Peyer's patch (tissue), 4 donors: ENCODE measurements around the gene EXD2. TPM values are rescaled to one million over a fixed set of nuclear protein-coding genes. Genes with fewer than 3 reads are reported as not detected.
"Not testable (repeated sequence)": the region's sequence is repeated elsewhere in the genome, so short reads cannot be mapped to it uniquely, and the experiment has no call there.

Source experiments
- DNase-seq, 3 donors: peaks; one replicate each; pipeline ENCODE4 v3.0.0-alpha.2; 2017 to 2019
- H3K27ac ChIP-seq, 4 donors: fragments of 200-600 bp; sonication (generic); one replicate each; pipeline ENCODE4 v1.5.1; 2016 to 2019
- H3K27me3 ChIP-seq, 2 donors: fragments of 200-600 bp; sonication (generic); one replicate each; pipeline ENCODE4 v1.5.1; 2019
- H3K36me3 ChIP-seq, 3 donors: fragments of 200-600 bp; sonication (generic); one replicate each; pipeline ENCODE4 v1.5.1; 2016 to 2019
- H3K4me1 ChIP-seq, 4 donors: fragments of 200-600 bp; sonication (generic); one replicate each; pipeline ENCODE4 v1.5.1; 2016 to 2019
- H3K4me3 ChIP-seq, 4 donors: fragments of 200-600 bp; sonication (generic); 1 replicate in 3 of 4; 2 replicates in 1 of 4; pipeline ENCODE4 v1.5.1; 2016 to 2019; ENCODE audit warnings: mild to moderate bottlenecking in 1 of 4
- H3K9me3 ChIP-seq, 4 donors: fragments of 200-600 bp; sonication (generic); one replicate each; pipeline ENCODE4 v1.5.1; 2016 to 2019; ENCODE audit warnings: mild to moderate bottlenecking in 1 of 4
- POLR2A ChIP-seq, 2 donors: fragments of 450-650 bp; IDR thresholded peaks; one replicate each; pipeline ENCODE4 v1.5.1; 2017; ENCODE audit warnings: antibody characterized with exemption in 2 of 2, mild to moderate bottlenecking in 2 of 2, moderate library complexity in 2 of 2
- small RNA-seq, 2 donors: library from RNA; depleted of rRNA; stranded (forward); fragments of <200 nt; gene quantifications; one replicate each; pipeline ENCODE3, GENCODE V24; 2016
- total RNA-seq, 4 donors: library from RNA; depleted of rRNA; stranded (reverse); fragments of >200 nt; gene quantifications; one replicate each; pipeline ENCODE4 v1.1.0, GENCODE V29; 2016
- TF ChIP-seq, protein P1 (sequence below), 6 experiments: fragments of 450-650 bp in 4 of 6; fragments of 200-600 bp in 2 of 6; sonication (generic) in 1 of 6; IDR thresholded peaks; one replicate each; pipeline ENCODE4 v1.5.1; 2017 to 2019; ENCODE audit warnings: antibody characterized with exemption in 6 of 6, mild to moderate bottlenecking in 3 of 6, moderate library complexity in 1 of 6

Gene EXD2
- total RNA-seq, 4 donors from 2014 or later = 12.1 to 19.2 (median 15.2) TPM

DNA sequence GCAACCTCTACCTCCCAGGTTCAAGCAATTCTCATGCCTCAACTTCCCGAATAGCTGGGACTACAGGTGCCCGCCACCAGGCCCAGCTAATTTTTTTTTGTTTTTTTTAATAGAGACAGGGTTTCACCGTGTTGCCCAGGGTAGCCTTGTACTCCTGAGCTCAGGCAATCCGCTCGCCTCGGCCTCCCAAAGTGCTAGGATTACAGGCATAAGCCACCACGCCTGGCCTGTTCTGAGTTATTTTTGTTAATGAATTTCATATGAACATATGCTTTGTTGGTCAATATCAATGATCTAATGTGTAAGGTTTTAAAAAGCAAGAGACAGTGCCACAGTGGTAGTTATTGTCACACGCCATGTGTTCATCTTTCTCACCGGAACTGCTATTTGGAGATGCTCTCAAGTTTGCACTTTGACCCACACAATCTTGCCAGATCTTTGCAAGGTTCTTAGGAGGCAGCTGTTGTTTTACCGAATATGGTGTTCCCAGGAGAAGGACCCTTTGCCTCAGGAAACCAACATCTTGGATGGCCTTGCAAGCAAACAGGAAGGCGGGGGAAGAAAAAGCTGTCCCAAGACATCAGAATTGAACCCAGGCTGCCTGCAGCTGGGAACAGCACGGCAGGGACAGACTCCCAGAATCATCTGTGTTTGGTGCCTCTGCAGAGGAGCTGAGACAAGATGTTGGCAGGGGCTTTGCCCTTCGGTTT is 98.7 kb downstream of the EXD2 start:
- Histone ChIP-seq H3K36me3 (no peaks in the 10 kb centered on the region), H3K27ac (peak overlapping the region in 2 of 4 donors; percentile 22 to 38), H3K9me3 (no peaks in the 10 kb centered on the region), H3K4me3 (no peak overlapping the region), H3K4me1 (peaks cover 0 to 17% (median 0%) of the 10 kb centered on the region in 4 donors), H3K27me3 (no peaks in the 10 kb centered on the region)
- no peak for DNase-seq
- no peak for TF ChIP-seq POLR2A (IDR thresholded peaks at IDR 0.05)
- TF ChIP-seq, protein P1, sequence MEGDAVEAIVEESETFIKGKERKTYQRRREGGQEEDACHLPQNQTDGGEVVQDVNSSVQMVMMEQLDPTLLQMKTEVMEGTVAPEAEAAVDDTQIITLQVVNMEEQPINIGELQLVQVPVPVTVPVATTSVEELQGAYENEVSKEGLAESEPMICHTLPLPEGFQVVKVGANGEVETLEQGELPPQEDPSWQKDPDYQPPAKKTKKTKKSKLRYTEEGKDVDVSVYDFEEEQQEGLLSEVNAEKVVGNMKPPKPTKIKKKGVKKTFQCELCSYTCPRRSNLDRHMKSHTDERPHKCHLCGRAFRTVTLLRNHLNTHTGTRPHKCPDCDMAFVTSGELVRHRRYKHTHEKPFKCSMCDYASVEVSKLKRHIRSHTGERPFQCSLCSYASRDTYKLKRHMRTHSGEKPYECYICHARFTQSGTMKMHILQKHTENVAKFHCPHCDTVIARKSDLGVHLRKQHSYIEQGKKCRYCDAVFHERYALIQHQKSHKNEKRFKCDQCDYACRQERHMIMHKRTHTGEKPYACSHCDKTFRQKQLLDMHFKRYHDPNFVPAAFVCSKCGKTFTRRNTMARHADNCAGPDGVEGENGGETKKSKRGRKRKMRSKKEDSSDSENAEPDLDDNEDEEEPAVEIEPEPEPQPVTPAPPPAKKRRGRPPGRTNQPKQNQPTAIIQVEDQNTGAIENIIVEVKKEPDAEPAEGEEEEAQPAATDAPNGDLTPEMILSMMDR (IDR thresholded peaks at IDR 0.05) = no peak

DNA sequence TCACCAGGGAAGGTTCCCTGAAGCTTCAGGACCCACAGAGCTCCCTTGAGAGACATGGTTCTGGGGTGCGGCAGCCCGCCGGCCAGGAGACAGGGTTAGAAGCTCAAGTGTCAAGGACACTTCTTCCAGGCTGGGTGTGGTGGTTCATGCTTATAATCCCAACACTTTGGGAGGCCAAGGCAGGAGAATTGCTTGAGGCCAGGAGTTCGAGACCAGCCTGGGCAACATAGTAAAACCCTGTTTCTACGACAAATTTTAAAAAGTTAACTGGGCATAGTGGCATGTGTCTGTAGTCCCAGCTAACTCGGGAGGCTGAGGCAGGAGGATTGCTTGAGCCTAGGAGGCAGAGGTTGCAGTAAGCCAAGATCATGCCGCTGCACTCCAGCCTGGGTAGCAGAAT is 99.6 kb downstream of the EXD2 start:
- not testable (repeated sequence) for H3K4me3 ChIP-seq, H3K9me3 ChIP-seq, H3K36me3 ChIP-seq, DNase-seq, H3K27me3 ChIP-seq
- Histone ChIP-seq H3K4me1 (peaks cover 0 to 17% (median 0%) of the 10 kb centered on the region in 4 donors), H3K27ac (peak overlapping the region in 1 of 4 donors; percentile 38)

DNA sequence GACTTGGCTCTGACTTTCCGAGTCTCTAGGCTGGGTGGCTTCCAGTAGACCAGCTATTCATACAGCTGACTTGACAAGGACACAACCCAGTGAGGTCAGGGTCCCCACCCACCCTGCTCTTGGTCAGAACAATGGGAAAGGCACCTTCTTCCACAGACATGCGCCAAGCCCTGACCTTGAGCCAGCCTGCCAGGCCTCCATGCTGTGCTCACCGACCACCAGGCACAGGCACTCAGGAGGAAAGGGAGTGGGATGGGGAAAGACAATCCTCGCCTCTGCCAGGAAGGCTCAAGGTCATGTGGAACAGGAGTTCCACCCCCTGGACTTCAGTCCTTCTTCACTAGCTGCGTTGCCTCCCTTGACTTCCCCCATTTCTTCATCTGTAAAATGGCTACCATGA is 100.1 kb downstream of the EXD2 start:
- Histone ChIP-seq H3K4me1 (peaks cover 0 to 17% (median 0%) of the 10 kb centered on the region in 4 donors), H3K36me3 (no peaks in the 10 kb centered on the region), H3K27me3 (no peaks in the 10 kb centered on the region), H3K9me3 (no peaks in the 10 kb centered on the region), H3K4me3 (no peak overlapping the region), H3K27ac (no peak overlapping the region)
- DNase-seq = no peak
- no peak for TF ChIP-seq POLR2A (IDR thresholded peaks at IDR 0.05)
- TF ChIP-seq, protein P1 (IDR thresholded peaks at IDR 0.05) = no peak

DNA sequence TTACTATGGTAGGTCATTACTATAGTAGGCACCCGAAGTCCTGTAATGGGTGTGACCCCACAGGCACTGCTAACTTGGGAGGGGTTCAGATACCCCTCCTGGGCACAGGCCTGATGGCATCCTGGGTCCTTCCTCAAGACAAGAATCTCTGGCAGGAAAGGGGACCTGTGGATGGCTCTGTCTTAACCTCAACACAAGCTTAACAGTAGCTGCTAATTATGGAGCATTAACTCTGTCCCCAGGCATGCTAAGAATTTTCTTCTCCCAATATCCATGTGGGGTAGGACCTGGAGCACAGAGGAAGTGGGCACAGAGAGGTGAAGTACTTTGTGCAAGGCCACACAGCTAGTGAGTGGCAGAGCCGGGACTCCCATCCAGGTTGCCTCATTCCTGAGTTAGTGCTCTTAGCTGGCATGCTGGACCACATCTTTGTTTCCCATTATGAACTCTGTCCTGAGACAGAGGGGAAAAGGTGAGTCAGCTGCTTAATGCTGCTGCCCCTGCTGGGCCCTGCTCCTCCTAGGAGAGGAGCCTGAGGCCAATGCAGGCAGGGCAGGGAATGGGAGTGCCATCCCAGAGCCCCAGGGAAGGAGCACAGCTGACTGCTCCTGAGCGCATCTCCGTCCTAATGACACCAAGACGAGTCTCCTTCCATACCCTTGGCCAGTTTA is 100.7 kb downstream of the EXD2 start:
- no peak for DNase-seq
- TF ChIP-seq POLR2A (IDR thresholded peaks at IDR 0.05) = no peak
- TF ChIP-seq, protein P1 (IDR thresholded peaks at IDR 0.05) = no peak
- H3K27ac ChIP-seq = no peak overlapping the region

More for the DNA sequence above, 100.7 kb downstream of the EXD2 start:
- Histone ChIP-seq H3K4me1 (peaks cover 0 to 15% (median 0%) of the 10 kb centered on the region in 4 donors), H3K9me3 (no peaks in the 10 kb centered on the region), H3K36me3 (no peaks in the 10 kb centered on the region), H3K27me3 (no peaks in the 10 kb centered on the region), H3K4me3 (no peak overlapping the region)

Small RNA genes within 50 kb of the gene (small RNA-seq; reads per million reads assigned to genes)
- gene RF00019 = 0 reads per million in 2 donors

Other genes starting within 250 kb of the EXD2 start
- 100 to 1,000 TPM in 1 of 4 donors, 10 to 100 TPM in 3; 40.3 to 585 (median 80.1) TPM for gene ACTN1, start 212.2 kb upstream of the EXD2 start, total RNA-seq
- 10 to 100 TPM; 38.7 to 57.8 (median 48.9) TPM for gene DCAF5, start 38.4 kb upstream of the EXD2 start, total RNA-seq
- 10 to 100 TPM in 2 of 4 donors, 1 to 10 TPM in 2; 4.4 to 47.9 (median 11.6) TPM for gene GALNT16, start 68.7 kb downstream of the EXD2 start, total RNA-seq
- 10 to 100 TPM; 35.2 to 99.9 (median 50.4) TPM for gene ERH, start 206.8 kb downstream of the EXD2 start, total RNA-seq
- gene SLC39A9, start 207.2 kb downstream of the EXD2 start, total RNA-seq = 100 to 1,000 TPM in 1 of 4 donors, 10 to 100 TPM in 3; 30.5 to 113 (median 77.9) TPM